SK-N-SH (cell line): Measurements from ENCODE around the gene DDX54. TPM values are rescaled to one million over a fixed set of nuclear protein-coding genes. Genes with fewer than 3 reads are reported as not detected.

Source experiments
- CTCF ChIA-PET: fragments of 300-600, 350-600 bp; formaldehyde crosslinking; extraction: SDS; loops from one replicate; lab custom pipeline; 2021; lab: Yijun Ruan, JAX
- POLR2A ChIA-PET: fragments of 350-600 bp; sonication (Branson Sonifier 250); formaldehyde crosslinking; extraction: SDS; loops from one replicate; lab custom pipeline; 2020; ENCODE audit warnings: antibody characterized with exemption, inconsistent platforms; lab: Yijun Ruan, JAX
- DNase-seq: peaks from one replicate; pipeline ENCODE4 v3.0.0; 2012
- H2AFZ ChIP-seq: fragments of 200-600 bp; sonication (generic); 2 replicates; pipeline ENCODE4 v1.8.1; 2016; ENCODE audit warnings: antibody characterized with exemption, mild to moderate bottlenecking, low read depth
- H3F3A ChIP-seq: fragments of 200-600 bp; sonication (generic); replicated peaks from 2 replicates; pipeline ENCODE3; 2016; ENCODE audit warnings: antibody characterized with exemption, mild to moderate bottlenecking; ENCODE audit not compliant: insufficient read depth
- H3K27ac ChIP-seq, 2 experiments: fragments of 200-500 bp in 1 of 2; fragments of 200-600 bp in 1 of 2; sonication (Bioruptor generic) in 1 of 2; sonication (generic), shearing (Covaris generic) in 1 of 2; 2 replicates each; pipeline versions ENCODE4 v1.5.1 to v1.6.1; 2014 to 2016; ENCODE audit warnings: low read depth in 2 of 2, inconsistent platforms in 1 of 2, low read length in 1 of 2, mild to moderate bottlenecking in 1 of 2, mixed read lengths in 1 of 2
- H3K27me3 ChIP-seq: fragments of 200-600 bp; sonication (generic), shearing (Covaris generic); 2 replicates; pipeline ENCODE4 v1.6.1; 2016; ENCODE audit warnings: mixed run types; ENCODE audit not compliant: insufficient read depth
- H3K36me3 ChIP-seq, 2 experiments: fragments of 200-500 bp in 1 of 2; fragments of 200-600 bp in 1 of 2; sonication (Bioruptor generic) in 1 of 2; sonication (generic) in 1 of 2; replicated peaks in 1 of 2; 2 replicates each; pipeline versions ENCODE3 to v1.5.1; 2014 to 2016; ENCODE audit warnings: low read length in 1 of 2, mild to moderate bottlenecking in 1 of 2; ENCODE audit not compliant: insufficient read depth in 2 of 2, control insufficient read depth in 1 of 2
- H3K4me1 ChIP-seq, 2 experiments: fragments of 200-500 bp in 1 of 2; fragments of 200-600 bp in 1 of 2; sonication (Bioruptor generic) in 1 of 2; sonication (generic), shearing (Covaris generic) in 1 of 2; 2 replicates each; pipeline versions ENCODE4 v1.5.1 to v1.6.1; 2014 to 2016; ENCODE audit warnings: low read depth in 1 of 2, low read length in 1 of 2, mixed run types in 1 of 2; ENCODE audit not compliant: insufficient read depth in 2 of 2, control insufficient read depth in 1 of 2
- H3K4me2 ChIP-seq: fragments of 200-600 bp; sonication (generic), shearing (Covaris generic); 2 replicates; pipeline ENCODE4 v1.6.1; 2017; ENCODE audit warnings: mixed run types
- H3K4me3 ChIP-seq, 2 experiments: fragments of 200-500 bp in 1 of 2; fragments of 200-600 bp in 1 of 2; sonication (Bioruptor generic) in 1 of 2; sonication (generic), shearing (Covaris generic) in 1 of 2; 2 replicates each; pipeline versions ENCODE4 v1.5.1 to v1.8.1; 2014 to 2016; ENCODE audit warnings: low read depth in 2 of 2, inconsistent platforms in 1 of 2, low read length in 1 of 2, mild to moderate bottlenecking in 1 of 2, mixed read lengths in 1 of 2, moderate library complexity in 1 of 2
- H3K79me2 ChIP-seq: fragments of 200-600 bp; sonication (generic); 2 replicates; pipeline ENCODE4 v1.8.1; 2017; ENCODE audit warnings: mild to moderate bottlenecking; ENCODE audit not compliant: insufficient read depth
- H3K9ac ChIP-seq: fragments of 200-600 bp; sonication (generic); 2 replicates; pipeline ENCODE4 v1.6.1; 2017; ENCODE audit warnings: mixed run types
- H3K9me2 ChIP-seq: fragments of 200-600 bp; sonication (generic); 2 replicates; pipeline ENCODE4 v1.6.1; 2017; ENCODE audit warnings: mixed run types
- H3K9me3 ChIP-seq: fragments of 200-600 bp; sonication (generic); 2 replicates; pipeline ENCODE4 v1.6.1; 2017; ENCODE audit warnings: mixed run types, mild to moderate bottlenecking, moderate library complexity
- H4K20me1 ChIP-seq: fragments of 200-600 bp; sonication (generic); 2 replicates; pipeline ENCODE4 v1.6.1; 2017; ENCODE audit warnings: mild to moderate bottlenecking, mixed run types; ENCODE audit not compliant: insufficient read depth
- JUND ChIP-seq: IDR thresholded peaks from 2 replicates; pipeline ENCODE4 v1.4.0; 2012
- MEF2A ChIP-seq: IDR thresholded peaks from 2 replicates; pipeline ENCODE4 v1.4.0; 2012; ENCODE audit warnings: low read depth, borderline replicate concordance
- MXI1 ChIP-seq: IDR thresholded peaks from 2 replicates; pipeline ENCODE4 v1.6.1; 2012; ENCODE audit warnings: mild to moderate bottlenecking, low read depth, low read length, improper control_type of control experiment
- RCOR1 ChIP-seq: fragments of 150-350 bp; IDR thresholded peaks from 2 replicates; pipeline ENCODE4 v1.6.1; 2017; ENCODE audit warnings: antibody characterized with exemption, low read length
- WGBS: methylation state at CpG from one replicate; pipeline ENCODE4 v1.1.6; 2017; ENCODE audit warnings: low lambda C conversion rate; 5-methylcytosine and 5-hydroxymethylcytosine counted together
- polyA plus RNA-seq, 3 experiments: library from polyadenylated mRNA; depleted of rRNA; stranded (reverse); fragments of >200 nt; gene quantifications; 2 replicates each; pipeline ENCODE4 v1.2.3, GENCODE V29; 2012
- TF ChIP-seq, protein P1 (sequence below): fragments of 150-350 bp; IDR thresholded peaks from 2 replicates; pipeline ENCODE4 v1.6.1; 2017; ENCODE audit warnings: antibody characterized with exemption, low read length, low read depth, borderline replicate concordance
- TF ChIP-seq, protein P2 (sequence below): IDR thresholded peaks from 2 replicates; pipeline ENCODE4; 2012

The DDX54 gene
- polyA plus RNA-seq, 1 of the 3 experiments (the other 2 are of a cell fraction) = 69.9 TPM

DNA sequence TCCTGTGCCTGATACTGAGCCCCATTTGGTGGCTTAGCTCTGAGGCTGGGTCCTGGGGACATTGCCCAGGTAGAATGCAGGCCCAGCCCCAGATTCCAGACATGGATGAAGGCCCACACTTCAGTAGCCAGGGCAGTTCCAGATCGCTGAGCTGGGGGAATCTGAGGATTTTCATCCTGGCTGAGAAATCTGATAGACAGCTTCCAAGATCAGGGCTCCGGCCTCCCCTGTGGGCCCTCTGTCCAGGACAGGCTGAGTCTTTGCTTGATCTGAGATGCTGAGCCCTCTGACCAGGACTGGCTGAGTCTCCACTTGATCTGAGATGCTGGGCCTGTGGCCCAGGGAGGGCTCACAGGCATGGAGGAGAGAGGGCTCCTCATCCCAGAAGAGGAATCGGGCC lies 46.5 kb downstream of the DDX54 start (continued):
- TF ChIP-seq, protein P1, sequence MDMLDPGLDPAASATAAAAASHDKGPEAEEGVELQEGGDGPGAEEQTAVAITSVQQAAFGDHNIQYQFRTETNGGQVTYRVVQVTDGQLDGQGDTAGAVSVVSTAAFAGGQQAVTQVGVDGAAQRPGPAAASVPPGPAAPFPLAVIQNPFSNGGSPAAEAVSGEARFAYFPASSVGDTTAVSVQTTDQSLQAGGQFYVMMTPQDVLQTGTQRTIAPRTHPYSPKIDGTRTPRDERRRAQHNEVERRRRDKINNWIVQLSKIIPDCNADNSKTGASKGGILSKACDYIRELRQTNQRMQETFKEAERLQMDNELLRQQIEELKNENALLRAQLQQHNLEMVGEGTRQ = no peak
- TF ChIP-seq MEF2A (no peak), JUND (no peak)

DNA sequence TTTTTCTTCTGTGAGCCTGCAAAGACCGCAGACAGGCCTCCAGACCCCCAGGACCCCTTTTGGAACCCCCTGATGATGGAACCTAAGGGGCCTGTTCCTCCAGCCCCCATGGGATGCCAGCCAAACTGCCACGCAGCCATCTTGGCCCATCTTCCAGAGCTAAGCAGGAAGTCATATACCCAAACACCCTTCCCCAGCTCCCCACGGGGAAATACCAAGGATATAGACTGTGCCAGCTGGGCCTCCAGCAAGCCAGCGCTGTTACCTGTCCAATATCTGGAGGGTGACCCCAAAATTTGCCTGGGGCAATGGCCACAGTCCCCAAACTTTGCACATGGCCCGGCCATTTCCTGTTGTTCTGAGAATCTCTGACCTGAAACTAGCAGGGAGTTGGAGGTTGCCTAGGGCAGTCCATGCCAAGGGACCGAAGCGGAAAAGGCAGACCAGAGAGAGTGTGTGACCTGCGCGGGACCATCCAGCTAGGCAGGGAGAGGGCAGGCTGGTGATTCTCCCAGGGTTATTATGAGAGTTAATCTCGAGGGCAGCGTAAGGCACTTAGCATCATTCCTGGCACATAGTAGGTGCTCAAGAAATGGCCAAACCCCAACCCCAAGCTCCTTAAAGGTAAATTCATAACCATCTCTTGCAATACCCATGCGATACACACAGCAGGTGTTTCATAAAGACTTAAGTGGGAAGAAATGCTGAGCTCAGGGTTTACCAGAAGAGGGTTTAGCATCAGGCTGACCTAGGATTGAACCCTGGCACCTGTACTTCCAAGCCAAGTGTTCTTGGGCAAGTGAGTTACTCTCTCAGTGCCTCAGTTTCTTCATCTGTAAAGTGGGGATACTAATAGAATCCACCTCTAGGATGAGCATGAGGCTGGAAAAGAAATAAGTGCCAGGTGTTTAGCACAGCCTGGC lies 47.2 kb downstream of the DDX54 start:
- POLR2A ChIA-PET = interaction anchor here (0.6 kb wide), 1 partner anchor 1552 kb away, joined by 8 read pairs; no protein-coding TSS in a partner anchor

DNA sequence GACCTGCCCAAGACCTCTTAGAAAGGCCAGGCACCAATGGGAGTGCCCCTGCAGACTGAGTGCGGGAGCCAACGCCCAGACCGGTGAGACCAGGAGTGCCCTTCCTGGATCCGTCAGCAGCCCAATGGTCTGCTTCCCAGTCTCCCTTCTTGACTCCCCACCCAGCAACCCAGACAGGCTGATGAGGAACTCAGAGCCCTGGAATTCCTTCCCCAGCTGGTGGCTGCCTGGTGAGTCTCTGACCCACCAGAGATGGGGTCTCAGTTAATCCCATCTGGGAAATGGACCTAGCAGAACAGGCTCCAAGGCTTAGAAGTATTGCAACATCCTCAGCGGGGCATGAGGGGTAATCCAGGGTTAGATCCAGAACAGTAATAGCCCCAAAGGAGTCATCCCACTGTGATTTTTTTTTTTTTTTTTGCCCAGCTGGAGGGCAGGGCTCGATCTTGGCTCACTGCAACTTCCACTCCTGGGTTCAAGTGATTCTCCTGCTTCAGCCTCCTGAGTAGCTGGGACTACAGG lies 48.2 kb downstream of the DDX54 start:
- POLR2A ChIA-PET = no interaction called here
- DNase-seq = no peak
- Histone ChIP-seq H3K9ac (no peak overlapping the region), H3K36me3 (no peaks in the 10 kb centered on the region), H3K4me1 (no peaks in the 10 kb centered on the region; a peak in 1 of 4 replicates), H2AFZ (no peak overlapping the region), H3K9me2 (no peaks in the 10 kb centered on the region), H3F3A (no peaks in the 10 kb centered on the region), H3K79me2 (no peaks in the 10 kb centered on the region), H3K27me3 (no peaks in the 10 kb centered on the region), H3K4me2 (no peak overlapping the region), H3K9me3 (no peaks in the 10 kb centered on the region), H3K4me3 (no peak overlapping the region), H4K20me1 (no peaks in the 10 kb centered on the region), H3K27ac (no peak overlapping the region)
- TF ChIP-seq MXI1 = no peak
- TF ChIP-seq RCOR1 = no peak
- CTCF ChIA-PET = interaction anchor here (1.3 to 6.4 kb wide), 4 partner anchors 9 to 88 kb away, joined by 4 to 49 read pairs (median 7); partner anchors contain the start of gene CFAP73
- 87% methylated on average over 6 of the region's 6 CpGs for WGBS

More for the DNA sequence above, 47.2 kb downstream of the DDX54 start:
- DNase-seq = peak; percentile 27
- CTCF ChIA-PET = interaction anchor here (0.7 to 6.4 kb wide), 7 partner anchors 9 to 90 kb away, joined by 3 to 49 read pairs (median 5); partner anchors contain the start of gene CFAP73
- Histone ChIP-seq H3F3A (no peaks in the 10 kb centered on the region), H3K27ac (no peak overlapping the region), H3K4me2 (no peak overlapping the region), H3K36me3 (no peaks in the 10 kb centered on the region), H3K4me1 (no peaks in the 10 kb centered on the region; a peak in 1 of 4 replicates), H3K9ac (no peak overlapping the region), H3K9me3 (no peaks in the 10 kb centered on the region), H4K20me1 (no peaks in the 10 kb centered on the region), H3K27me3 (no peaks in the 10 kb centered on the region), H3K79me2 (no peaks in the 10 kb centered on the region), H2AFZ (no peak overlapping the region), H3K4me3 (no peak overlapping the region), H3K9me2 (no peaks in the 10 kb centered on the region)
- WGBS = 82% methylated on average over 11 of the region's 12 CpGs
- no peak for TF ChIP-seq RCOR1
- TF ChIP-seq, protein P2, sequence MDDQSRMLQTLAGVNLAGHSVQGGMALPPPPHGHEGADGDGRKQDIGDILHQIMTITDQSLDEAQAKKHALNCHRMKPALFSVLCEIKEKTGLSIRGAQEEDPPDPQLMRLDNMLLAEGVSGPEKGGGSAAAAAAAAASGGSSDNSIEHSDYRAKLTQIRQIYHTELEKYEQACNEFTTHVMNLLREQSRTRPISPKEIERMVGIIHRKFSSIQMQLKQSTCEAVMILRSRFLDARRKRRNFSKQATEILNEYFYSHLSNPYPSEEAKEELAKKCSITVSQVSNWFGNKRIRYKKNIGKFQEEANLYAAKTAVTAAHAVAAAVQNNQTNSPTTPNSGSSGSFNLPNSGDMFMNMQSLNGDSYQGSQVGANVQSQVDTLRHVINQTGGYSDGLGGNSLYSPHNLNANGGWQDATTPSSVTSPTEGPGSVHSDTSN = no peak
- TF ChIP-seq, all 33 proteins: peak for 0
